GM12872 (cell line): Measurements from ENCODE around the gene BRAT1.

Experiments
- TF ChIP-seq, protein P1 (sequence below): IDR thresholded peaks from 3 replicates; pipeline ENCODE4 v1.5.1; 2011; ENCODE audit warnings: low read depth, mild to moderate bottlenecking, low read length, moderate library complexity; ENCODE audit not compliant: insufficient read depth

The BRAT1 gene

GRCh38 chr7:2523941-2524807 is 31.1 kb downstream of the BRAT1 start:
- TF ChIP-seq, protein P1, sequence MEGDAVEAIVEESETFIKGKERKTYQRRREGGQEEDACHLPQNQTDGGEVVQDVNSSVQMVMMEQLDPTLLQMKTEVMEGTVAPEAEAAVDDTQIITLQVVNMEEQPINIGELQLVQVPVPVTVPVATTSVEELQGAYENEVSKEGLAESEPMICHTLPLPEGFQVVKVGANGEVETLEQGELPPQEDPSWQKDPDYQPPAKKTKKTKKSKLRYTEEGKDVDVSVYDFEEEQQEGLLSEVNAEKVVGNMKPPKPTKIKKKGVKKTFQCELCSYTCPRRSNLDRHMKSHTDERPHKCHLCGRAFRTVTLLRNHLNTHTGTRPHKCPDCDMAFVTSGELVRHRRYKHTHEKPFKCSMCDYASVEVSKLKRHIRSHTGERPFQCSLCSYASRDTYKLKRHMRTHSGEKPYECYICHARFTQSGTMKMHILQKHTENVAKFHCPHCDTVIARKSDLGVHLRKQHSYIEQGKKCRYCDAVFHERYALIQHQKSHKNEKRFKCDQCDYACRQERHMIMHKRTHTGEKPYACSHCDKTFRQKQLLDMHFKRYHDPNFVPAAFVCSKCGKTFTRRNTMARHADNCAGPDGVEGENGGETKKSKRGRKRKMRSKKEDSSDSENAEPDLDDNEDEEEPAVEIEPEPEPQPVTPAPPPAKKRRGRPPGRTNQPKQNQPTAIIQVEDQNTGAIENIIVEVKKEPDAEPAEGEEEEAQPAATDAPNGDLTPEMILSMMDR: no peak

- TF ChIP-seq, protein P1: no peak
Observed at GRCh38 chr7:2523461-2523936, 31.8 kb downstream of the BRAT1 start.

DNA sequence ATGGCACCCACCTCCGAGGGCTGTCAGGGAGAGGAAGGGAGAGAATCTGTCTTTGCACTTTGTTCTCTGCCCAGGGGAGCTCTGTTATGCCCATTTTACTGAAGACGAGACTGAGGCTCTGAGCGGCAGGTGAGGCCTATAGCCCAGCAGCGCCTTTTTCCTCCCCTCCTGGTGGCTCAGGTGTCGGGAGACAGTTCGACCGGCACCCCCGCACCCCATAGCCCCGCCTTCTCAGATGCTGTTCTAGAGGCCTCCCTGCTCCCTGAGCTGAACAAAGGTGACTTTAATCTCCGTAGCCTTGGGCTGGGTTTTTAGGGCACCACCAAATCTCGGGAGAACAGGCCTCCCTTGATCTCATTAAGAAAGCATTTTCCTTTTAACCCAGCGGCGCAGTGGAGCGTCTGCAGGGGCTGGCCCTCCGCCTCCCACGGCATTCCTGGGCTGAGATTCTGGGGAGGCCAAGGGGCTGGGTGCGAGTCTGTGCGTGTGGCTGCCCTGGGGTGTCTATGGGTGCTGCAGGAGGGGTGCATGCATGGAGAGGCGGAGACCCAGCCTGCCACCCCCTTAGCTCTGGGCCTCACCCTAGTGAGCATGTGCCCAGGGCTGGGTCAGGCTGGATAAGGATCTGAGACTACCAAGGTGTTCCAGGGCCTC is 32.4 kb downstream of the BRAT1 start:
- TF ChIP-seq, protein P1: no peak

GRCh38 chr7:2521952-2522591 is 33.3 kb downstream of the BRAT1 start:
- TF ChIP-seq, protein P1: no peak

DNA sequence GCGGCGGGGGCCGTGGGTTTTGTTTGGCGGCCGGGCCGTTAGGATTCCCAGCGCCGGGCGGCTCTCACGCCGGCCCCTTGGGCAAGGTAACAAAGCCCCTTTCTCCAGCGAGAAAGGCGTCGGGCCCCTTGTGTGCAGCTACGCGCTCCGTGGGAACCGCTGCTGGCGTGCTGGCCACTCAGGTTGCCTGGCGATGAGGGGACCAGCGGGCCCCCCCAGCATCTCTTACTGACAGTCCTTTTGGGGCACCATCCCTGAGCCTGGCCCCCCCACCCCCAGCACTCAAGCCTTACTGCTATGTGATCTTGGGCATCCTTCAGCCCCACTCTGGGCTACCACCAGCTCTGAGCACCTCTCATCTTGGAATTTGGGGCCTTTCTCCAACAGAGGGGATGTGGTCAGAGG is 34.0 kb downstream of the BRAT1 start:
- TF ChIP-seq, protein P1: no peak

GRCh38 chr7:2520761-2521290 is 34.5 kb downstream of the BRAT1 start:
- TF ChIP-seq, protein P1: no peak
